ENCODE data around the gene C5AR1. TPM values are rescaled to one million over a fixed set of nuclear protein-coding genes. Genes with fewer than 3 reads are reported as not detected.
"Not testable (repeated sequence)": the region's sequence is repeated elsewhere in the genome, so short reads cannot be mapped to it uniquely, and the experiment has no call there.

Gene C5AR1
- total RNA-seq, 1 experiment from 2014 or later = 8.5 TPM

DNA sequence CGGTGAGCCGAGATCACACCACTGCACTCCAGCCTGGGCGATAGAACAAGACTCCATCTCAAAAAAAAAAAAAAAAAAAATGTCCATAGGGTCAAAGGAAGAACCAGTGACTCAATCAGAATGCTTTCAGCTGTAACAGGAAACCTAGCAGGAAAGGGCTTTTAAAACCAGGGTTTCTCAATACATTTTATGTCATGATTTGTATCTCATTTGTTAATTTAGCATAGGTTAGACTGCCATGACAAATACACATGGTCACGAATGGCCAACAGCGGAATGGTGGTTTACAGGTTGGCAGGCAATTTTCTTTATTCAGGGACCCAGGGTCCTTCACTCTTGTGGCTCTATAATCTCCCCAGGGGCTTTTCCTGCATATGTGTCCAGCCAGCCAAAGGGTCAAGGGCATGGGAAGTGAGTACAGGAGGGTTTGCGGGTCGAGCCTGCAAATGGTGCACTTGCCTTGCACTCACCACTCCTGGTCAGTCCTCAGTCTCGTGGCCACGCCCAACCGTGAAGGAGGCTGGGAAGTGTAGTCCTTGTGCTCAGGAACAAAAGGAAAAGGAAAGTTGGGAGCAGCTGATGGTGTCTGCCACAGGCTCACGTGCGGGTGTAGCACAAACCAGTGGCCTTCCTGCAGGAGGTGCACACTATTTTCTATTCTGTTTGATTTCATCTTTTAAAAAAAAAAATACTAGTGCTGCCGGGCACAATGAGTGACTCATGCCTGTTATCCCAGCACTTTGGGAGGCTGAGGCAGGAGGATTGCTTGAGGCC lies 54.3 kb downstream of the C5AR1 start:
- peak; percentile 73 to 79 for DNase-seq
- TF ChIP-seq EZH2 (IDR thresholded peaks at IDR 0.05; ENCODE audit: low read depth) = no peak
- TF ChIP-seq, protein P1, sequence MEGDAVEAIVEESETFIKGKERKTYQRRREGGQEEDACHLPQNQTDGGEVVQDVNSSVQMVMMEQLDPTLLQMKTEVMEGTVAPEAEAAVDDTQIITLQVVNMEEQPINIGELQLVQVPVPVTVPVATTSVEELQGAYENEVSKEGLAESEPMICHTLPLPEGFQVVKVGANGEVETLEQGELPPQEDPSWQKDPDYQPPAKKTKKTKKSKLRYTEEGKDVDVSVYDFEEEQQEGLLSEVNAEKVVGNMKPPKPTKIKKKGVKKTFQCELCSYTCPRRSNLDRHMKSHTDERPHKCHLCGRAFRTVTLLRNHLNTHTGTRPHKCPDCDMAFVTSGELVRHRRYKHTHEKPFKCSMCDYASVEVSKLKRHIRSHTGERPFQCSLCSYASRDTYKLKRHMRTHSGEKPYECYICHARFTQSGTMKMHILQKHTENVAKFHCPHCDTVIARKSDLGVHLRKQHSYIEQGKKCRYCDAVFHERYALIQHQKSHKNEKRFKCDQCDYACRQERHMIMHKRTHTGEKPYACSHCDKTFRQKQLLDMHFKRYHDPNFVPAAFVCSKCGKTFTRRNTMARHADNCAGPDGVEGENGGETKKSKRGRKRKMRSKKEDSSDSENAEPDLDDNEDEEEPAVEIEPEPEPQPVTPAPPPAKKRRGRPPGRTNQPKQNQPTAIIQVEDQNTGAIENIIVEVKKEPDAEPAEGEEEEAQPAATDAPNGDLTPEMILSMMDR (conservative IDR thresholded peaks at IDR 0.05) = no peak
- CTCF ChIA-PET = interaction anchor here (1.6 kb wide), 1 partner anchor 15 kb away, joined by 8 read pairs; the partner anchor contains the start of gene DHX34
- Histone ChIP-seq H3K4me1 (replicated peaks; ENCODE audit: insufficient read depth) (peaks cover 22% of the 10 kb centered on the region), H3K4me3 (no peak overlapping the region), H3K9me3 (ENCODE audit: insufficient read depth, low read depth) (no peaks in the 10 kb centered on the region), H3K27me3 (ENCODE audit: insufficient read depth, low read depth) (no peaks in the 10 kb centered on the region), H3F3A (ENCODE audit: insufficient read depth, low read depth) (peaks cover 34% of the 10 kb centered on the region), H3K9me2 (ENCODE audit: insufficient read depth) (no peaks in the 10 kb centered on the region), H3K36me3 (ENCODE audit: low read depth) (peaks cover 45% of the 10 kb centered on the region), H3K4me2 (peak overlapping the region; percentile 26; the same call in 1 of the 2 replicates), H3K27ac (peak overlapping the region; percentile 44), H3K79me2 (ENCODE audit: low read depth) (peaks cover 5% of the 10 kb centered on the region), H2AFZ (no peak overlapping the region), H4K20me1 (ENCODE audit: insufficient read depth) (peaks cover 23% of the 10 kb centered on the region)
- intact Hi-C loops (cut with micrococcal nuclease; ENCODE audit: unreplicated experiment) = no loop called here
- POLR2A ChIA-PET (ENCODE audit: unreplicated experiment) = interaction anchor here (0.6 kb wide), 1 partner anchor 11 kb away, joined by 3 read pairs; no protein-coding TSS in a partner anchor
- no TSS peak for BruUV-seq (replicated peaks)

DNA sequence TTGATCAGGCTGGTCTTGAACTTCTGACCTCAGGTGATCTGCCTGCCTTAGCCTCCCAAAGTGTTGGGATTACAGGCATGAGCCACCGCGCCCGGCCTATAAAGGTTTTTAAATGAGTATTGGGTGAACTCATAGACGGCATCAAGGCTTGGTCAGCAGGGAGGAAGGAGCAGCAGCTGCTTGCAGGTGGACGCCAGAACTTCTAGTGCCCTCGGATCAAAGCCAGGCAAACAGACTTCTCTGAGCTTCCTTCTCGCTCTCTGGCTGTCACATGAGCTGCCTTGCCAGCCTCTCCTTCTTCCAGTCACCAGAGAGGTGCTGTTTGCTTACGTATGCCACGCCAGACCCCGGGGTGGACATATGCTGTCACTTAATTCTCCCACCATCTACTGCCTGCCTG lies 55.8 kb downstream of the C5AR1 start:
- DNase-seq; H3K79me2 ChIP-seq (ENCODE audit: low read depth); H3K9me3 ChIP-seq (ENCODE audit: insufficient read depth, low read depth); CTCF ChIA-PET; BruUV-seq (replicated peaks); H2AFZ ChIP-seq; H3K9me2 ChIP-seq (ENCODE audit: insufficient read depth); H3K27ac ChIP-seq; intact Hi-C loops (cut with micrococcal nuclease; ENCODE audit: unreplicated experiment); H3K27me3 ChIP-seq (ENCODE audit: insufficient read depth, low read depth); POLR2A ChIA-PET (ENCODE audit: unreplicated experiment); H3K4me3 ChIP-seq; H3K4me2 ChIP-seq: not testable (repeated sequence)
- H3K36me3 ChIP-seq (ENCODE audit: low read depth) = peaks cover 39% of the 10 kb centered on the region
- H3K4me1 ChIP-seq (replicated peaks; ENCODE audit: insufficient read depth) = peaks cover 22% of the 10 kb centered on the region
- peaks cover 31% of the 10 kb centered on the region for H4K20me1 ChIP-seq (ENCODE audit: insufficient read depth)
- peaks cover 34% of the 10 kb centered on the region for H3F3A ChIP-seq (ENCODE audit: insufficient read depth, low read depth)

DNA sequence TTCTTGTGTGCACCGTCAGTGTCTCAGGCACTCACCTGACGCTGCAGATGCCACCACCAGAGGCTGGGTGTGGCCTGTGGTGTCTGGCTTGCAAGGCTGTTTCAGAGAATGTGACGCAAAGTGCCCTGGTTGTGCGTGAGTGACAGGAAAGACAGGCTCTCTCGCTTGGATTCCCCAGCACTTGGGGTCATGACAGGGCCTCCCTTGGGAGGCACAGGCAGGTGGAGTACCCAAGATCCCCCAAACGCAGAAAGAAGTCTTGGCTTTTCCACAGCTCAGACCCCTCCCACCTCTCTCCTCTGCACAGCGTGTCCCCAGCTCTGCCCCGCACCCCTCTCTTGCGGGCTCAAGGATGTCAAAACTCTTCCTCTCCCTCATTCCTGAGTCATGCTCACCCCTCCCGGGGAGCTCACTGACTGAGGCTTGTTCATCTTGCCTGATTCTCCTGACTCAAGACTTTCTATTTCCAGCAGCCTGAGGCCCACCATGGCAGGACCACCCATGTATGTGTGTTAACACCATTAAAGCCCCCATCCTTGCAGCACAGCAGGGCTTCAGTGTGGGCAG lies 60.5 kb downstream of the C5AR1 start:
- no peak overlapping the region for H3K27ac ChIP-seq
- ChIA-PET CTCF (interaction anchor here (0.6 to 1.2 kb wide), 3 partner anchors 21 to 338 kb away, joined by 3 to 9 read pairs (median 7); partner anchors contain the start of gene DHX34), POLR2A (ENCODE audit: unreplicated experiment) (interaction anchor here (1.0 kb wide), 1 partner anchor 21 kb away, joined by 10 read pairs; the partner anchor contains the start of gene DHX34)
- peaks cover 28% of the 10 kb centered on the region for H4K20me1 ChIP-seq (ENCODE audit: insufficient read depth)
- peaks cover 11% of the 10 kb centered on the region; the same call in 1 of the 2 replicates for H3F3A ChIP-seq (ENCODE audit: insufficient read depth, low read depth)
- BruUV-seq (replicated peaks) = no TSS peak
- H3K27me3 ChIP-seq (ENCODE audit: insufficient read depth, low read depth) = no peaks in the 10 kb centered on the region
- no peak overlapping the region for H3K4me3 ChIP-seq
- H3K4me2 ChIP-seq = no peak overlapping the region
- no peak for TF ChIP-seq EZH2 (IDR thresholded peaks at IDR 0.05; ENCODE audit: low read depth)
- TF ChIP-seq, protein P1 (conservative IDR thresholded peaks at IDR 0.05) = no peak
- peaks cover 60% of the 10 kb centered on the region for H3K36me3 ChIP-seq (ENCODE audit: low read depth)
- no peaks in the 10 kb centered on the region for H3K9me2 ChIP-seq (ENCODE audit: insufficient read depth)
- intact Hi-C loops (cut with micrococcal nuclease; ENCODE audit: unreplicated experiment) = no loop called here
- H2AFZ ChIP-seq = no peak overlapping the region
- DNase-seq = peak in 1 of 2 experiments; percentile 54
- H3K4me1 ChIP-seq (replicated peaks; ENCODE audit: insufficient read depth) = no peaks in the 10 kb centered on the region
- H3K9me3 ChIP-seq (ENCODE audit: insufficient read depth, low read depth) = no peaks in the 10 kb centered on the region
- H3K79me2 ChIP-seq (ENCODE audit: low read depth) = peaks cover 3% of the 10 kb centered on the region; the same call in 1 of the 2 replicates

Measured in PC-9 (cell line).